ENCODE data around the gene CD300LF.

Gene CD300LF

DNA sequence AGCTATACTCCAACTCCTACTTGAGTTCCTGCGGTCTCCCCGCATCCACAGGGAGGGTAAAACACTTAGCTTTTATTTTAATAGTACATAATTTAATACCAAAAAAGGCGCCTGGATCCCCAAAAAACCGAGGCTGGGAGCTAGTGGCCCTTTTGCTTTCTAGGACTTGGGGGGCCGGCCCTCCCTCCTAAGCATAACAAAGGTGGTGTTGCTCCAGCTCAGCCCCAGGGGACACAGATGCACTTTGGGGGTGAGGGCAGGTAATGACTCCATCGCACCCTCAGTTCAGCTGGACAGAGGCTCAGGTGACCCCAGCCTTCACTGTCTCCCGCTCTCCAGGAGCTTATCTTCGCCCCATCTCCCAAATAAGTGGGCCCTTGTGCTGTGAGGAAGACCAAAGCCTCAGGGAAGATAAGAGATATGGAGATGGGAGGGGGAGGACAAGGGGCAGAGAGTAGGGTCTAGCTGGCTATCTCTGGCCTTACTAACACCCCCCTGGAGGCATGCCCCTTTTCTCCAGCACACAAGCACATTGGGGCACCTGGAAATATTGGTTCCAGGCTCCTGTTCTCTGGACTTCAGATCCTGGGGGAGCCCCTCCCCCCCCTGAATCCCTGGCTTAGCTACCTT lies 32.9 kb upstream of the CD300LF start:
- DNase-seq: no peak

DNA sequence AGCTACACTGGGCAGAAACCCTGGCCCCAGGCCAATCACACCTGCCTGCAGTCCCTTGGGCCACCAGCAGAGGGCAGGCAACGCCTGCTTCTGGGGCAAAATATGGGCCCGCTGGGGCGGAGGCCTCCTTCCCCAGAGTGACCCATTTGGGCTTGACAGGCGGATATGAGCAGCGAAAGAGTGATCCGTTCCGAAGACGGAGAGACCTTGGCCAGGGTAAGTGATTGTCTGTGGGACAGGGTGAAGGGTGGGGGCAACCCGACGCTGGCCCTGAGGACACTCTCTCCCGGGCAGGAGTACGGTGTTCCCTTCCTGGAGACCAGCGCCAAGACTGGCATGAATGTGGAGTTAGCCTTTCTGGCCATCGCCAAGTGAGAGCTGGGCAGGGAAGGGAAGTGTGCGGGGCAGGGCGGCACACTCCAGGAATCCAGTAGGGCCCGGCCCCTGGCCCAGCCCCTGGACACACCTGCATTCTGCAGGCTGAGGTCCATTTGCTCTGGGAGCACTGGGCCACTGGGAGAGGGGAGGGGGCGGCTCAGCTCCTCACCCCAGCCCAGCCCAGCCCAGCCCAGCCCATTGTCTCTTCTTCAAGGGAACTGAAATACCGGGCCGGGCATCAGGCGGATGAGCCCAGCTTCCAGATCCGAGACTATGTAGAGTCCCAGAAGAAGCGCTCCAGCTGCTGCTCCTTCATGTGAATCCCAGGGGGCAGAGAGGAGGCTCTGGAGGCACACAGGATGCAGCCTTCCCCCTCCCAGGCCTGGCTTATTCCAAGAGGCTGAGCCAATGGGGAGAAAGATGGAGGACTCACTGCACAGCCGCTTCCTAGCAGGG lies 32.2 kb upstream of the CD300LF start:
- DNase-seq: peak; percentile 80

DNA sequence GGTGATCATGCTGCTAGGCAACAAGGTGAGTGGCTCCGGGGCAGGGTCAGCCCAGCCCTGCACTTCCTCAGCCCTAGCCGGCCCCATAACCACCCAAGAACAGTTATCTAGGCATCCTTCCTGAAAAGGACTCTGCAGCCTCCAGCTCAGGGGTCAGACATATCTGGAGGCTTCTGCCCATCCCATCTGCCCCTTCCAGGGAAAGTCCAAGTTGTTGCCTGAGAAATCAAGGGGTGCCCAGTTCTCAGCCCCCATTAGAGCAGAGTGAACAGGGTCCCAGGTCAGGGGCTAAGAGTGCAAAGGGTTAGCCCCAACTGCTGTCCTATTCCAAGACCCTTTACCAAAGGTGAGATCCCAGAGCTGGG lies 31.6 kb upstream of the CD300LF start:
- no peak for DNase-seq

DNA sequence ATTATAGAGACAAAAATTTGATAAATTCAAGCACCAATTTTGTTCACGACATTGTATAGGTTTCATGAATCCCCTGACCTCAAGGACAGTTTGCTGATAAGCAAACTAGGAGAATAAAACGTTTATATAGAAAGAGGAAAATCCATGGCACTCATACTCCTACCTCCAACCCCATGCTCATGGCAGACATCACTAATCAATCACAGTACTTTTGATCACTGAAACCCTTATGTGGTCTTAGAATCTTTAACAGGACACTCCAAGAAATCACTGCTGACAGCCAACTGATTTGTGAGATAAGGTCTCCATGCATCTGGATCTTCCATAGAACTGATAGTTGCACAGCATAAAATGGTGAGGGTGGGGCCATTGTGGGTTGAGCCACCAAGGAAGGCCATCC lies 31.0 kb upstream of the CD300LF start:
- DNase-seq: no peak

DNA sequence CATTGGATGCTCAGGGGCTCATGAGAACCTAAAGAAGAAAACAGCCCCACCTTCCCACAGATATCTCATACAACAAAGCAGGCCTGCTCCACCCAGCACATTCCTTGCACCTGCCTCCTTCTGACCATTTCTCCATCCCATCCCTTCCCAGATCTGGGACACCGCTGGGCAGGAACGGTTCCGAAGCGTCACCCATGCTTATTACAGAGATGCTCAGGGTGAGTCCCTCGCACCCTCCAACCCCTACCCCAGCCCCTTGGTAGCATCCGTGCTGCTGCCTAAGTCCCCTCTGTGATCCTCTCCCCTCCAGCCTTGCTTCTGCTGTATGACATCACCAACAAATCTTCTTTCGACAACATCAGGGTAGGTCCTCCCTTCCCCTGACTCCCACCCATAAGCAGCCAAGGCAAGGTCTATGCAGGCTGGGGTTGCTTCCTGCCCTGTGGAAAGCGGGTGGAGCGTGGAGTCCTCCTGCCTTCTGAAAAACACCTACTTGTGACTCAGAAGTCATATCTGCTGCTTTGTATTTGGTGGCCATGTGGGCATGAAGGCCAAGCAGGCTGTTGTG lies 30.3 kb upstream of the CD300LF start:
- DNase-seq: no peak

DNA sequence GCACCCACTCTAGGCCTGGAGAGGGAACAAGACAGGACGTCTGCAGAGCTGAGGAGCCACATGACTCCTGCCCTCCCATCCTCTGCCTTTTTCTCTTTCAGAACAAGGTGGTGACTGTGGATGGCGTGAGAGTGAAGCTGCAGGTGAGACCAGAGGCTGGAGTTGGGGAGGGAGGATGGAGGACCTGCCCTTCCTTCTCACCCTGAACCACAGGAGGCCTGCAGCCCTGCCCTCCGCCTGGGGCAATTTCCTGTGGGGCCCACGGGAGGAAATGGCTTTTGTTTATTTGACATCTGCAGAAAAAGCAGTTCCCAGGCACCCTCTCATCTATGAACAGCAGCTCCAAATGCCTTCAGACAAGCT lies 29.4 kb upstream of the CD300LF start:
- peak; percentile 42 for DNase-seq

DNA sequence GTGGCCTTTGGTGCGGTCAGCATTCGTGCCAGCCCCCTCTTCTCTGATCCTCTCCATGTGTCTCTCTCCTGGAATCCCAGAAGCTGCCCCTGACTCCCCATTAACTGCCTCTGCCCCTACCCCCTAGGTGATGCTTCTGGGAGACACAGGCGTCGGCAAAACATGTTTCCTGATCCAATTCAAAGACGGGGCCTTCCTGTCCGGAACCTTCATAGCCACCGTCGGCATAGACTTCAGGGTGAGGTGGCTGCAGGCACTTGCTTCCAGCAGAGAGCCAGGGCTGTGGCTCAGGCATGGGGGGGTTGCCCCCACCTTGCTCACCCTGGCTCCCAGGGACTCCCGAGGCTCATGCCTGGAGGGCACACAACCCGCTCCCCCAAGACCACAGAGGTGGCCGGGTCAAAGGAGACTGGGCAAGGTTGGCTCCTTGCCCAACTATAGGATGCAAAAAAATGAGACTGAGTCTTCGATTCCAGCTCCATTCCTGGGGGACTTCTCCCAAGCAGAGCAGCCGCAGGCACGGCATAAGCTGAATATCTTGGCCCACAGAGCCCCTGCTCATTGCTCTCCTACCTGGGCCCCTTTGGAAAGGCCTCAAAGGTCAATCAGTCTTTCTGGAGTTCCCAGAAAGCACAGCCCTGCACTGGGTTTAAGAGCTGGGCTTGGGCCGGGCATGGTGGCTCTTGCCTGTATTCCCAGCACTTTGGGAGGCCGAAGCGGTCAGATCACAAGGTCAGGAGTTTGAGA lies 28.1 kb upstream of the CD300LF start:
- no peak for DNase-seq

DNA sequence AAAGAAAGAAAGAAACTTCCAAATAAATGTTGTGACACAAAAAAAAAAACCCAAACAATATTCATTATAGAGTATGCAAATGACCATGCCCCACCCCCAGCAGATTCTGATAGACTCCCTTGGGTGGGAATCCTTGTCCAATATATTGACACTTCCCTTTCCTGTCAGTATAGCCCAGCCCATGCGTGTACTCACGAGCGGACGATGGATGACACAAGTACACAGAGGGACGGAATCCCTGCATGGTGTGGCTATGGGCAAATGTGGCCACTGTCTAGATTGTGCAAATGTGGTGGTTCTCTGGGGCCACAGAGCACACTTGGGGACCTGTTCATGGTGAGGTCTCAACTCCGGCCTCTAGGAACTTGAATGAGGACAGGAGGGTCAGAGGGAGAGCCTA lies 27.4 kb upstream of the CD300LF start:
- no peak for DNase-seq

DNA sequence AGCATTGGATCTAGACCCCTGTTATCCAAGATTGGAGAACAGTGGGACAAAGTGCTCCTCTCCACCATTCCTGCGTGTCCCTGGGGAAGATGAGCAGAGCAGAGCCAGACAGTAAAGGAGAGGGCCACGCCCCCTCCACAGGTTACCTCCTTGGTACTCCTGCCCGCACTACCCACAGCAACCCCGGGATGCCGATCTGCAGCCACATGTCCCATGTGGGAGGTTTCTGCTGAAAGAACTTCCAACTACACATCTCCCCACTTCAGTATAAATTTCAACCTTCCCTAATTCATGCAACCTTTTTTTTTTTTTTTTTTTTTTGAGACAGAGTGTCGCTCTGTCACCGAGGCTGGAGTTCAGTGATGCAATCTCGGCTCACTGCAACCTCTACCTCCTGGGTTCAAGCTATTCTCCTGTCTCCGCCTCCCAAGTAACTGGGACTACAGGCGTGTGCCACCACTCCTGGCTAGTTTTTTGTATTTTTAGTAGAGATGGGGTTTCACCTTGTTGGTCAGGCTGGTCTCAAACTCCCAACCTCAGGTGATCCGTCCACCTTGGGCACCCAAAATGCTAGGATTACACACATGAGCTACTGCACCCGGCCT lies 26.6 kb upstream of the CD300LF start:
- no peak for DNase-seq

DNA sequence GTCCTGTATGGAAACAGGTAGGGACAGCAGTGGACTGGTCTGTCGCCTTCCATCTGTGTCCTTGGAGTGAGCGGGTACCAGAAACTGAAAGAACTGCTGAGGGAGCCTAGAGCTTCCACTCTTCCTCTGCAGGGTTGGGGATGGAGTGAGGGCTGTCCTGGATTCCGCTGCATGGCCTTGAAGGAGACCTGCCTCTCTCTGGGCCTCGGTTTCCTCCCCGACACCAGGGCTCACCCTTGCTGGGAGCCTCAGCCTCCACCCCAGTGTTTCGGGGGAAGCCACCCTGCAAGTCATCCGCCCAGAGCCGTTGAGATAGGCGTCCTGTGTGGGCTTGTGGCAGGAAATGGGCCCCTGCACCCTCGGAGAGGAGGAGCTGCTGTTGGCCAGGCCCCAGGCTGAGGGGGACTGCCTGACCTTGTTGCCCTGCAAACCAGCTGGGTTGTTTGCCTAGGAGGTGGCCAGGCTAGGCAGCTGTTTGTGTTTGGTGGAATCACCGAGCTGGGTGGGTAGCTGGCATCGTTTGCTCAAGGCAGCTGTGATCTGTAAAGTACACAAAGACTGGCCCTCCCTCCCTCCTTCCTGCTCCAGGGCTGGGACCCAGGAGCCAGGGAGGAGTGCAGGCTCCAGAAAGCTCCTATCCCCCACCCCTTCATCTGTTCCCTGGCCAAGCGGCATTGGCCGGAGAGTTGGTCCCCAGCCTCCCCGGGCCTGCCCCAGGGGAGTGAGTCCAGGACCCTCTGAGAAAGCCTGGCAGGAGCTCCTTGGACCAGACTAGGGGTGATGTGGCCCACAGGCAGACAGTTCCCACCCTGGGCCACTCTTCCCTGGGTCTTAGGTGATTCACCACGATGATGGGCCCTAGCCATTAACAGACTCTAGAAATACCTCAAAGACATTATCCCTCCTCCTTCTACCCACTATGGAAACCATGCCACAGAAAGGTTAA lies 25.6 kb upstream of the CD300LF start:
- peak; percentile 76 for DNase-seq

DNA sequence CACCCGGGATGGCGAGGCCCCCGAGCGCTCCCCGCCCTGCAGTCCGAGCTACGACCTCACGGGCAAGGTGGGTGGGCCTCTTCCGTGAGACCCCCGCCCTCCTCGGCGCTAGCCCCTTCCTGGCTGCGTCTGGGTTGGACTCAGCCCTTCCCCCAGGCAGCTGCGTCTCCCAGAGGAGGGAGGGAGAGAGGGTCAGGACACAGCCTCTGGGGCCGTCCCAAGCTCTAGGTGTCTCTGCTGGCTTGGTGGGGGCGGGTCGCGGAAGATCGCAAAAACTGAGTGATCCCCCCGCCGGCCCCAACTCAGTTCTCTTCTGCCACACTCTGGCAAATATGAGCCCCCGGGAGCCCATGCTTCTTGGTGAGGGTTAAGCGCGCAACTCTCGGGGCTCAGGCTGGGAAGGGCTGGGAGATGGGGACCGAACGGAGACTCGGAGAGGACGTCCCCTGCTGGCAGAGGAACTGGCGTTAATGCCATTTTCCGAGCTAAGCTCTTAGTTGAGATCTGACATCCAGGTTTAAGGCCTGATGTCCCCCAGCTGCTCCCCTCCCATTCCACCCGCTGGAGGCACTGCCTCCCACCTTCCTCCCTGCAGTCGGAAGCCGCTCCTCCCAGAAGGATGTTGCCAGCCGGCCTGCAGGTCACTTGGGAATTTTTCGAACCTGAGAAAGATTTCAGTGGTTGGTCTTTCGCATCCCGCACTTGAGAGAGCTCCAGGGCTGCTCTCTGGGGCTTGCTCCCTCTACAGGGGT lies 24.8 kb upstream of the CD300LF start:
- no peak for DNase-seq

DNA sequence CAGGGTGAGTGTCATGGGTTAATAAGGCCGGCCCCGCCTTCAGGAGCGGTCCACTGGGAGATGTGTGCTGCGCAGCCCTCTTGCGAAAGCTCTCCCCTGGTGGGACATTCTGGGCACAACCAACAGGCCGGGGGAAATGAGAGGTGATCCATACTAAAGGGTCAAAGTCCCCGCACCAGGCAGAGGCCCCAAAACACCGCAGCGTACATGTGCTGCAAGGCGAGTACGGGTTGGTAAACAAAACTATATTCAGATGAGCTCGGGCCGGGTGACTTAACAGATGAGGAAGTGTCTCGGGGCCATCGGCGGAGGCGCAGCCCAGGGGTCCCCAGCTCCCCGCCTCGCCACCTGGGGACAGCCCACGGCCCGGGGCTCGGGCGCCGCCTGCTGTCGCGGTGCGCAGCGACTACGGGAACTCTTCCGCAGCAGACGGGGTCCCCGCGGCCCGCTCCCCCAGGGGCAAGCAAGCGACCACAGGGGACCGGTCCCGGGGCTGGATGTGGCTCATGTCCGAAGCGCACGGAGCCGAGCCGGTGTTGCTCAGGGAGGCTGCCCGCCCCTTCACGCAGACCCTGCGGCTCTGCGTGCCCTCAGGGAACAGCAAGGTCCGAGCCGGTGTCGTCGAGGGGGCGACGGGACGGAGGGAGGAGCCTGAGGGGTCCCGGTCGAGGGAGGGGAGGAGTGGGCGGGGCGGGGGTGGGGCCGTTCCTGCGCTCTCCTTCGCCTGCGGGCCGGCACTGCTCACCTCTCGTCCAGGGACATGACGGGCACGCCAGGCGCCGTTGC lies 24.0 kb upstream of the CD300LF start, which contains the start of gene RAB37:
RAB37 (plus strand) TSS at position 744 of the 786 bp plus-strand sequence; CDS start at position 761, 17 bp downstream.
- DNase-seq: peak; percentile 73

DNA sequence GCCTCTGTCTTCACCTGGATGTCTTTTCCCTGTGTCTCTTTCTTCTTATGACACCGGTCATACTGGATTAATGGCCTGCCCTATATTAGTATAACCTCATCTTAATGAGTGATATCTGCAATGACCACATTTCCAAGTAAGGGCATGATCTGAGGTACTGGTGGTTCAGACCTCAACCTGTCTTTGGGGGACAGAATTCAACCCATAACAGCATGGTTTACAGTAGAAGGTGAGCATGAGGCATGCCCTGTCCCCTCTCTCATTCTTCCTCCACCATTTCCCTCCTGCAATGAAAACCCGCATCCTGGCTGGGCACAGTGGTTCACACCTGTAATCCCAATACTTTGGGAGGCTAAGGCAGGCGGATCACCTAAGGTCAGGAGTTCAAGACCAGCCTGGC lies 21.5 kb upstream of the CD300LF start:
- no peak for DNase-seq

DNA sequence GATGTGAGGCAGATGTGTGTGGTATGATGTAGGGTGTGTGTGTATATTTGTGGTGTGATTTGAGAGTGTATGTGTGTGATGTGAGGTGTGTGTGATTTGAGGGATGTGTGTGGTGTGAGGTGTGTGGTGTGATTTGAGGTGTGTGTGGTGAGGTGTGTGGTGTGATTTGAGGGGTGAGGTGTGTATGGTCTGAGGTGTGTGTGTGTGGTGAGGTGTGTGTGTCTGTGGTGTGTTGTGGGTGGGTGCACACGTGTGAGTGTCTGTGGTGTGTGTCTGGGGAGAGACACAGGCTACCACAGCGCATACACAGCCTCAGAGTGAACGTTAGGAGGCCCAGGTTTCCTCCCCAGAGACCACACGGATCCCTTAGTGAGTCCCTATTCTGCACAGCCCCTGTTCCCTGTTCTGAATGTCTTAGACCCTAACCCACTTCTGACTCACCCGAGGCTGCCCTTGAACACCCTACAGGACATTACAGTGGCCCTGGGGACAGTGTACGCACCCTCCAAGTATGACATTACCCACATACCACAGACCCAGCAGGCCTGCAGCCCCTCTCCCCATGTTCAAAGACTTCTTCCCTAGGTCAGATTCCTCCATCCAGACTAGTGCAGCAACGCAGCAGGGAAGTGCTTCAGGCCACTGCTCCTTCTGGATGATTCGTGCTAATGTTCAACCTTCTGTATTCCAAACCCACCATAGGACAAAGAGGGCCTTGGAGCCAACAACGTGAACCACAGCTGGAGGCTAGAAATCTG lies 20.8 kb upstream of the CD300LF start:
- DNase-seq: peak; percentile 35

DNA sequence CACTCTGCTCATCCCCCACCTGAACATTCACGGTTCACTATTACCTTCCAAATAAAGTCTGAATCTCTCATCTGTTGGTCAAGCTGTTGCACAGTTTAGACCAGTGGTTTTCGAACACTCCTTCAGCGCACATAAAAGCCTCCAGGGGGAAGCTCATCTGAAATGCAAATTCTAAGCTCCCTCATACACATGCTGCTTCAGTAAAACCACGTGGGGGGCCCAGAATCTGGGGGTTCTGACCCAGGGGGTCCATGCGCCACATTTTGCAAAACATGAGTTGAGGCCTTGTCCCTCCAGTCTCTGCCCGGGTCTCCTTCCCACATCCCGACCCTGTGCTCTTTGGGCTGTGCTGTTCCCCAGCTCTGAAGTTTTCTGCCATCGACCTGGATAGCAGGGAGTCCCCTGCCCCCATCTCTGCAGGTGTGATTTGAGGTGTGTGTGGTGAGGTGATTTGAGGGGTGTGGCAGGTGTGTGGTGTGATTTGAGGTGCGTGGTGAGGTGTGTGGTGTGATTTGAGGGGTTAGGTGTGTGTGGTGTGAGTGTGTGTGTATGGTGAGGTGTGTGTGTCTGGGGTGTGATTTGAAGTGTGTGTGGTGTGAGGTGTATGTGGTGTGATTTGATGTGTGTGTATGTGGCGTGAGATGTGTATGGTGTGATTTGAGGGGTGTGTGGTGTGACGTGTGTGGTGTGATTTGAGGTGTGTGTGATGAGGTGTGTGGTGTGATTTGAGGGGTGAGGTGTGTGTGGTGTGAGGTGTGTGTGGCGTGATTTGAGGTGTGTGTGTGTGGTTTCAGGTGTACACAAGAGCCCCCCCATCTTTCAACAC lies 19.5 kb upstream of the CD300LF start:
- DNase-seq: no peak

DNA sequence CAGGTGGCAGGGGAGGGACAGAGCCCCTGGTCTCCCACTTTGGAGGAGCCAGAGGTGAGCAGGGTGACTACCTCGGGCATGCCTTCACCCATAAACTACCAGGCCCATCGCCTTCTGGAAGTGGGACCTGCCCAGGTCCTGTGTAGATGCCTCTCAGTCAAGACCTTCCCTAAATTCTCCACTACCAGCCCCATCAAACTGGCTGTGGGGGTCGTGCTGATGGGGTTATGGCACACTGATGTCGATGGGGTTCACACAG lies 18.6 kb upstream of the CD300LF start:
- no peak for DNase-seq

DNA sequence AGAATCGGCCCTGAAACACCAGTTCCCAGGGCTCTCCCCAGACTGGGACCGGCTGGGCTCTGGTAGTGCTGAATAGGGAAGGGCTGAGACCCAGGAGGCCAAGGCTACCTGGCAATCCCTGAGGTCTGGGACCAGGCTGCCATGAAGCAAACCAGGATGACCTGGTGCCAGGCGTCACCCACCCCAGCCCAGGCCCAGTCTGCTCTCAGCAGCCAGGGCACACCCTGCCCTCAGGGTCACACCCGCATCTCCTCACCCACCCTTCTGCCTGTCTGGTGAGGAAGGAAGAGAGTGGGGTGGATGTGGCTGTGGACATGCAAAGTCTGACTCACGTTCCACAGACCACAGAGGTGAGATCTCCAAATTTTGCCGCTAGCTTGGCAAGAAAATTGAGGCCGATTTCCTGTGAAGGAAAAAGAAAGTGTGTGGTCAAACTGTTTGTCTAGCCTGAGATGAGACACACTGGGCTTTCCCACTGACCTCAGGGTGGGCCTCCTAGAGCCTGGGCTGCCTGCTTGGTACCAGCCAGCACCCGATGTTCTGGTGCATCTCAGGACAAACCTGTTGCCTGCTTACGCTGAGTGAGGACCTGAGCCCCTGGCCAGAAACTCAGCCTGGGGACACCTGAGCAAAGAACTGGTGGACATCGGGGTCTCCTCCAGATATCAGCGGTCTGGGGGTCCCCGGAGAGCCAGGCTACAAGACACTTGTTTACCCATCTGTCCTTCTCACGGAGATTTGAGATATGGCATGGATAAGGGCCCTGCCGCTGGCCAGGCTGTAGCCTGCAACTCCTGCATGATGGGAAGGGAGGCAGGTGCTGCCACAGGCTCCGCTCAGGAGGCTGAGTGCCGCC lies 18.0 kb upstream of the CD300LF start:
- DNase-seq: peak; percentile 72

DNA sequence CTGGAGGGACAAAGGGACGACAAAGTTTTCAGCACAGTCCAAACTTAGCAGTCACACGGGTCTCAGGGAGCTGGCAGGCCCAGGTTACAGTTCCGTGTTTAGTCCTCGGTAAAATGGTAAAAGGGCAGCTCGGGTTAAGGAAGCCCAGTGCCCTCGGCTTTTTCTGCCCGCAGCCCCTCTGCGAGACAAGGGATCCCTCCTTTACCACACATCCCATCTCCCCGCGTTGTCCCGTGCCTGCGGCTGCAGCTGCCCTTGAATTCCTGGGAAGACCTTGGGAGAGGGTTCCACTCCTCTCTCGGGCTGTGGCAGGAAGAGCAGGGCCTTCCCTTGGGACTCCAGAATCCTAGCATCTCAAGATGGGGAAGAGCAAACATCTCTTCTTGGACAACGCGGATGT lies 17.1 kb upstream of the CD300LF start:
- no peak for DNase-seq

Data from CD4-positive, alpha-beta T cell treated with Interferon gamma for 1 hour (primary cell).